Endometrial microvascular endothelial cells (primary cell): Measurements from ENCODE around the gene MICAL2. TPM values are rescaled to one million over a fixed set of nuclear protein-coding genes. Genes with fewer than 3 reads are reported as not detected.

Experiments used
- in situ Hi-C: cut with HindIII; loops from 2 replicates; pipeline ENCODE4 v1.10.0; 2017; ENCODE audit warnings: low sequenced_read_pairs, low pct_unique_long_range_greater_than_20kb; ENCODE audit errors: inconsistent ontology term
- total RNA-seq: library from RNA; depleted of rRNA; stranded (reverse); fragments of >200 nt; gene quantifications from one replicate; pipeline ENCODE4 v1.2.3, GENCODE V29; 2015; ENCODE audit errors: inconsistent ontology term

MICAL2 gene
- total RNA-seq, 1 donor from 2014 or later, result 149 TPM

- in situ Hi-C loops, result no loop called here
Observed at GRCh38 chr11:12294613-12295012, 184.2 kb downstream of the MICAL2 start.

DNA sequence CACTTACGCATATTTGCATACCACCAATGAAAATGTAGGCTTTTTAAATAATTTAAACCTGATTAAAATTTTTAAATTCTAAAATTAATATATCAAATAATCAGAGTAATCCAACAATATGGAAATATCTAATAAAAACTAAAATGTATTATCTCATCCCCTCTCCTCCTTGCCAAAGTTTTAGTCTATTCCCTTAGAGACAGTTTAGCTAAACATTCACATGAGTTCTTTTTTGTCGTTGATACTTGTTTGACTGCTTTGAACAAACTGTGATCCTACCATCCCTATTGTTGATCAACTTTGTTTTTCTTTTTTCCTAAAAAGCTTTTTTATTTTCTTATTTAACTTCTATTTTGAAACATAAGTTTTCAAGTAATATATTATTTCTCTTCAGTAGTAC, 185.6 kb downstream of the MICAL2 start:
- in situ Hi-C loops, result no loop called here

- in situ Hi-C loops, result no loop called here
Observed at GRCh38 chr11:12298610-12299009, 188.2 kb downstream of the MICAL2 start.

- in situ Hi-C loops, result no loop called here
Observed at GRCh38 chr11:12301379-12301778, 191.0 kb downstream of the MICAL2 start.

DNA sequence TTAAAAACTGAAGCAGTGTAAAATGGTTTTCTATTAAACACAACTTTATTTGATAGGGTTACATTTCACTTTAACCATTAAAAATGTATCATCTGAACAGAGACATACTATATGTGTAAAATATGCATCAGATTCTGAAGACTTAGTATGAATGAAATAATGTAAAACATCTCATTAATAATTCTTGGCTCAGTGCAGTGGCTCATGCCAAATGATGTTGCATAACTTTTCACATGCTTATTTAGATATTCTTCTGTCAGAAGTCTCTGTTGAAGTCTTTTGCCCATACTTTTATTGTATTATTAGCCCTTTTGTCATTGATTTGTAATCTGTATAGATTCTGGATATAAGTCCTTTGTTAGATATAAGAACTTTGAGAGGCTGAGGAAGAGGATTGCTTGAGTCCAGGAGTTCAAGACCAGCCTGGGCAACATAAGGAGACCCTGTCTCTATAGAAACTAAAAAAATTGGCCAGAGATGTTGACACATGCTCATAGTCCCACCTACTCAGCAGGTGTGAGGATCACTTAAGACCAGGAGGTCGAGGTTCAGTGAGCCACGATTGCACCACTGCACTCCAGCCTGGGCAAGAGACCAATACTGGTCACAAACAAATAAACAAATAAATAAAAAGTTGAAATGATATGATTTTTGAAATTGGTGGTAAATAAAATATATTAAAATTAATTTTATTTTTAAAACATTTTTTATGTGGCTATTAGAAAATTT, 193.2 kb downstream of the MICAL2 start:
- in situ Hi-C loops, result no loop called here

DNA sequence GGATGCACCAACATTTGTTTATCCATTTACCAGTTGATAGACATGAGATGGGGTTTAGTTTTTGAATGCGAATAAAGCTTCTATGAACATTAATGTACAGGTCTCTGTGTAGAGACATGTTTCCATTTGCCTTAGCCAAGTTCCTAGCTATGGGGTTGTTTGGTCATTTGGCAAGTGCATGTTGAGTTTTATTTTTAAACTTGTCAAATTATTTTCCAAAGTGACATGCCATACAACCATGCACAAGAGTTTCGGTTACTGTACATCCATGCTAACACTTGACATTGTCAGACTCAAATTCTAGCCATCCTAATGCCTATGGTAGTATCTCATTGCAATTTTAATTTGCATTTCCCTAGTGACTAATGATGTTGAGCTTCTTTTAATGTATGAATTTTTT, 196.4 kb downstream of the MICAL2 start:
- in situ Hi-C loops, result no loop called here

DNA sequence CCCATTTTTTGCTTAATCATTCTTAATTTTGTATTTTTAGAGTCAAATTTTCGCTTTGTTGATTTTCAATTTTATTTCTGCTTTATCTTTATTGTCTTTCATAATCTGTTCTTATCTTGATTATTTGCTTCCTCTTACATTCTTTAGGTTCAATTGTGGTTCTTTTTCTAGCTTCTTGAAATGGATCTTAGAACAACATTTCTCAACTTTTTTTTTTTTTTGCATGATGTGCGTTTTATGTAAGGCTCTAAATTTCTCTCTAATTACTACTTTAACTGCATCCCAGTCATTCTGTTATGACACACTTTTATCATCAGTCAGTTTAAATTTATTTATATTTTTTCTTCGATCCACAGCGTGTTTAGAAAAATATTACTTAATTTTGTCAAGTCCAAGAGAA, 201.7 kb downstream of the MICAL2 start:
- in situ Hi-C loops, result no loop called here

Other genes with a start within 250 kb of the MICAL2 start
- 192 TPM for gene DKK3, start 102.0 kb upstream of the MICAL2 start, total RNA-seq